Measurements from ENCODE around the gene NHLRC1.

DNA sequence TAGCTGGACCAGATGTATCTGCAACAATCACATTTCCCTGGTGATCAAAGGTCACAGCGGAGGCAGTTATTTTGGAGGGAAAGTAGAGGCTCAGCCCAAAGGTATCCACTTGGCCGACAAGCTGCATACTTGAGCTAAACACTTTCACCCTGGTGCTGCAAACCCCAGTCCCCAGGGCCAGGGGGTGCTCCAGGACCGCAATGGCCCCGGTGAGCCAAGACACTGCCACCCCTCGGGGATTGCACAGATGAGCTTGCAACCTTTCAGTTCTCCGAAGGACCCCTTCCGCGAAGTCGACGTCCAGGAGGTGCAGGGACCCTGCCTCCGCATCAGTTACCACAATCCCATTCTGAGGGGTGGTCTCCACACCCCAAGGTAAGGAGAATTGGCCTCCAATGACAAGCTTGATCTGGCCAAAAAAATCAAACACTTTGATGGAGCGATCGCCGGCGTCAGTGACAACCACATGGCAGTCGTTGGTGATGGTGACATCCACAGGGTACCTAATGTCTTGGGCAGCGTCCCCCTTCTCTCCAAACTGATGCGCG, 823 bp downstream of the NHLRC1 start:
- TF ChIP-seq GATA2 (IDR thresholded peaks at IDR 0.05; ENCODE audit: low read depth, low read length), result no peak
- no peak for TF ChIP-seq GATA3 (IDR thresholded peaks at IDR 0.05; ENCODE audit: low read depth, low read length)
